Stimulated activated CD4-positive, alpha-beta T cell treated with anti-CD3 and anti-CD28 coated beads, Interleukin-4, amount 100 ng/mL, for 24 hours (primary cell): ENCODE results near the gene BCL2L14.

Experiments used
- DNase-seq: peaks from one replicate; pipeline ENCODE4 v3.0.0-alpha.2; 2020

The BCL2L14 gene, protein sequence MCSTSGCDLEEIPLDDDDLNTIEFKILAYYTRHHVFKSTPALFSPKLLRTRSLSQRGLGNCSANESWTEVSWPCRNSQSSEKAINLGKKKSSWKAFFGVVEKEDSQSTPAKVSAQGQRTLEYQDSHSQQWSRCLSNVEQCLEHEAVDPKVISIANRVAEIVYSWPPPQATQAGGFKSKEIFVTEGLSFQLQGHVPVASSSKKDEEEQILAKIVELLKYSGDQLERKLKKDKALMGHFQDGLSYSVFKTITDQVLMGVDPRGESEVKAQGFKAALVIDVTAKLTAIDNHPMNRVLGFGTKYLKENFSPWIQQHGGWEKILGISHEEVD

GRCh38 chr12:12070674-12071656 is at the start of gene BCL2L14:
BCL2L14 (plus strand) TSS chr12:12070939; CDS start chr12:12079306, 8,367 bp downstream.
- DNase-seq = peak; percentile 11

DNA sequence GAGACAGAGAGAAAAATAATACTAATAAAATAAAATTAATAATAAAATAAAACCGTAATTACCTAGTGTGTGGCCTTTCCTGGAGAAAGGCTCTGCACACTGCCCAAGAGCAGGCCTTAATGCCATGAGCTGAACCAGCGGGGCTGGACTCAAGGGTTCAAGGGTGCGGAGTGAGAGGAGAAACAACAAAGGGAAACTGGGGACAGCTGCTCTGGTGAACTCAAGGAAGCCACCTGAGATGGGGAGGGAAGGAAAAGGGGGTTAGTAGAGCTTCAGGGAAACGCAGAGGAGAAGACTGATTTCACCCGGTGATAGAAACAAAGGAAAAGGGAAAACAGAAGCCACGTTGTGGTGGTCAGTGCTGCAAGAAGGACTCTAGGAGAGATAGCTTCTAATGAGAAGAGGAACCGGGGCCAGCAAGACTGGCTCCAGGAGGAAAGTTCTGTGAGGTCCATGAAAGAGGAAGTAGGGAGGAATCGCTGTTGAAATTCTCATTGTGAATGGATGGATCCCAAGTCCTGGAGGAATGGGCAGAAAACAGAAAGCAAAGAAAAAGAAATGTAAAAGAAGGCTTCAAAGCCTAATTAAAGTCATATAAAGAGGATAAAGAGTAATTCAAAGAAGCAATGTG is 48.3 kb upstream of the BCL2L14 start:
- no peak for DNase-seq

DNA sequence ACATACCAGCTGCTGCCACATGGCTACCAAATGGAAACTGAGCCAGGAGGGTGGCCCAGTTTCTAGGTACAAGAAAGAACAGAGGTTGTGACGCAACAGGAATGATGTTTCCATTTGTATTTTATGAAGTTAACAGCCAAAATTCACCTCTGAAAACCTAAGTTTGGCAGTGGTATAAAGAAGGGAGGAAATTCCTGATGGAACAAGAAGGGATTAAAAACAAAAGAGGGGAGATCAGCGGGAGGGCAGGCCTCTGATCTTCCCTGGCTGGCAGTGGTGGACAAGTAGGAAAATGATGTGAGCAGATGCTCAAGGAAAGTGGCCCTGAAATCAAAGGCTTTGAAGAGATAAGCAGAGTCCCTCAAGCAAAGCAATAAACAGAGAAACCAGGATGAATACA is 47.3 kb upstream of the BCL2L14 start:
- DNase-seq = no peak

DNA sequence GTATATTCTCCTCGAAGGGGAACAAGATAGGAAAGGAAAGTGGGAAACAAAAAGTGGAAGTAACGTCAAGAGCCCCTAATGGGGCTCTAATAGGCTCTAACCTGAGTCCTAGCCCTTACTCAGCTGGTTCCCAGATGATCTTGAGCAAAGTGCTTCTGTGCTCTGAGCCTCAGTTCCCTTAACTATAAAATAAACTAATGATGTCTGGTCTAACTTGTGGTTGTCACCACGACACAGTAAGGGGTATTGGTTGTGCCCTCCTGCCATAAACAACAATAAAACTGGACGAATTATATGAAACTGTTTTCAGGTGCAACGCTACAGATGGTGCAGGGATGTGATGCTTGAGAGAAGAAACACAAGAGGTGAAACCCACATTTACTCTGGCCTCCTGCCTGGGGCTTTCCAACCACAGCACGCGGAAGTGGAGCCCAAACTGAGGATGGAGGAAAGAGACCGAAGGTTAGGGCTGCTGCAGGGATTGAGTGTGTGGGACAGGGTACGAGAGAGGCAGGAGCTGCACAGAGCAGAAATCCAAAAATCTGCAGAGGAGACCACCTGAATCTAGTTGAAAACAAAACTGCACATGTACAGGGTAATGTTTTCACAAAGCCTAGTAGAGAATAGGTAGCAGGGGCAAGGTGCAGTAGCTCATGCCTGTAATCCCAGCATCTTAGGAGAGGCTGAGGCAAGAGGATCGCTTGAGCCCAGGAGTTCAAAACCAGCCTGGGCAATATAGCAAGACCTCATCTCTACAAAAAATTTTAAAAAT is 45.6 kb upstream of the BCL2L14 start:
- DNase-seq = peak; percentile 49

- no peak for DNase-seq
These were observed 44.8 kb upstream of the BCL2L14 start for GRCh38 chr12:12025799-12026386.

DNA sequence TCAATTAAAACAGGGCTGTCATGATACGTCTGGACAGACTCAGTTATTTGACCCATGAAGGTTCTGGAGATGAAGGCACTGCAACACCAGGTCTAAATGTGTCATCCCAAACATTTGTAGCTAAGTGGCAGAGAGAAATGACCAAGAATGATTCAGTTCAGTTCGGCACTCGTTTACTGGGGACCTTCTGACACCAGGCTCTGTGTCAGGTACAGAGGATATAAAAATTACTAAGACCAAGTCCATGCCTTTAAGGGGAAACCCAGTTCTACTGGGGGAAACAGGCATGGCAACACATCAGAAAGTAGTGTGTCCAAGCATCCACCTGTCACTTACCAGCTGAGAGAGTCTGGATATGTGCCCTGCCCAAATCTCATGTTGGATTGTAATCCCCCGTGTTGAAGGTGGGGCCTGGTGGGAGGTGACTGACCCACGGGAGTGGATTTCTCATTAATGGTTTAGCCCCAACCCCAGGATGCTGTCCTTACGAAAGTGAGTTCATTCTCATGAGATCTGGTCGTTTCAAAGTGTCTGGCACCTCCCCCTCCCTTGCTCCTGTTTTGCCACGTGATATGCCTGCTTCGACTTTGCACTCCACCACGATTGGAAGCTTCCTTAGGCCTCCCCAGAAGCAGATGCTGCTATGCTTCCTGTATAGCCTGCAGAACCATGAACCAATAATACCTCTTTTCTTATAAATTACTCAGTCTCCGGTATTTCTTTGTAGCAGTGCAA is 41.9 kb upstream of the BCL2L14 start:
- DNase-seq = no peak

DNA sequence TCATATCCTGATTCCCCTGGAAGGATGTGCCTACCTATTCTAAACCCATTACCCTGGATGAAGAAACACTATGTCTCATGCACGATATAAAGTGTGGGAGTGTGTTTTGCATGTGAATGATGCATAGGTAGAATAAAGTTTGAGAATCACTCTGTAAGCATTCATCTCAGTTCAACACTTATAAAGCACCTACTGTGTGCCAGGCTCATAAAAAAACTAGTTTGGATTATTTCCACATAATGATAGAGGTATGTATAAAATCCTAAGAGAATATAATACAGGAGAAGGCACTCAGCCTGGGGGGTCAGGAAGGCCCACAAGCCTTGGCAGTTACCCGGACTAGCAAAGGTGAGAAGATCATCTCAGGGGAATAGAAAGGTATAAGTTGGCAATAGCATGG is 41.1 kb upstream of the BCL2L14 start:
- no peak for DNase-seq

DNA sequence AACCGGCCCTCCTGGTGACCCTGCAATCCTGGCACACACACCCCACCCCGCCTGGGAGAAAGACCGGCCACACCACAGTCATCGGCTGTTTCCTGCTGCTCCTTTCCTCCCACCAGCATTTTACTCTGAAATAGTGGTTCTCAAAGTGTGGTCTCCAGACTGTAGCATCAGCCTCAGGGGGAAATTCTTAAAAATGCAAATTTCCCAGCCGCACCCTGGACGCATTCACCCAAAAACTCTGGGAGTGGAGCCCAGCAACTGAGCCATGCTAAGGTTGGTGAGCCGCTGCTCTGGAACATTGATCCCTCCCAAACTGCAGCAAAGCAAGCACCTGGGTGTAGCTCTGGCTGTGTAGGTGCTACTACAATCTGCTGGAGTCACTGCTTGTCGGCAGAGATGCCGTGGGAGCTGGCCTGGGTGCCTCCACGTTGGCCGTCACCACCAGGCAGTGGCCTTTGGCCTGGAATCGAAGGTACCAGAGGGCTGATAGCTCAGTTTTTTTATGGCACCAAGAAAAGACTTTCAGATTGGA is 38.4 kb upstream of the BCL2L14 start:
- peak; percentile 14 for DNase-seq

DNA sequence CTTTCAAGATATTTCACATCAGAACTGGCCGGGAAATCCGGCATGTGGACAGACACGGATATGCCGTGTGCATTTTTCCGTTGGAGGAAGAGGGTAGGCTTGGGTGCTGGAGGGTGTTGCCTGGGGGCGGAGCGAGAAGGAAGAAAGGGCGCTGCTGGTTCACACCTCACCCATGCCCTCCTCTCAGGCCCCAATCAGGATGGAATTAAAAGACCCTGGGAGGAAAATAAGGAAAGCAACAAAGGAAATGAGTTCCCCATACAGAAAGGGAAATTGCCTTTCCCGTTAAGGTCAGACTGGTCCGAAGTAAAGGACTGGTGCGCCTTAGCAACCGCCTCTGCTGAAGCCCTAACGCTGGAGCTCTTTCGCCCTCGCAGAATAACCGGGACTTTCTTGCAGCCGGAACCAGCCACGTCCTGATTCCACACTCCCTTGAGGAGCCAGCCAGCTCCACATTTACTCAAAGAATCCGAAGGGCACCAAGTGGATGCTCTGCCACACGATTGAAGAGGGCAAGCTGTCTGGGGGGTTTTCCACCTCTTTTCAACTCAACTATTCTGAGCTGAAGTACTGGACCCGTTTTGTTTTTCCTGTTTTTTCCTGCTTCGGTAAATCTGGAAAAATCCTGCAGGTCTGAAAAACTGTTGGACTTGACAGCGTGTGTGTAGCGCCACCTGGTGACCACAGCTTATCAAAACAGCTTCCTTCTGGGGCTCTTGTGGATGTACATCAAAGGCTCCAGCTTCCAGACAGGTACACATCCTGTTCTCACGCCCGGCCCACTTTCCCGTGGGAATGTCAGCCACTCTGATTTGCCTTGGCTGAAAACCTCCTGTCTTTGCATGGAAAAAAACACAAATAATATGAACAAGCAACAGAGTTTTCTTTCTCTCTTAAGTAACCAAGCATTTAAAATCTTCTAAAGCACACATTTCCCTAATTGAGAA is 37.6 kb upstream of the BCL2L14 start:
- peak; percentile 79 for DNase-seq

DNA sequence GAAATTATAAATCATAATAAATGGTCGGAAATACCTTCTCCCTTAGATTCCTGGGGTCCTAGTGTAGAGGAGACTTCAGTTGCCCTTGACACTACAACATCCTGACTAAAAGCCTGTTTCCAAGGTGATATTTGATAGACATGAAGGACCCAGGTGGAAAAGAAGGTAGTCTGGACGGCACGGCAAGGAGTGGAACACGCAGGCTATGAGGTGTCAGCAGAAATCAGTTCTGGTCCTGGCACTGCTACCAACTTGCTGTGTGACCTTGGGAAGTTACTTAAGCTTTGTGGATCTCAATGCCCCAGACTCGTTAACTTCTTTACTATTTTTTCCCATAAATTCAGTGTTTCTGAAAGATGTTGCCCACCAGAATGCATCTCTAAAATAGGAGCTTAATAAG is 36.9 kb upstream of the BCL2L14 start:
- DNase-seq = no peak

DNA sequence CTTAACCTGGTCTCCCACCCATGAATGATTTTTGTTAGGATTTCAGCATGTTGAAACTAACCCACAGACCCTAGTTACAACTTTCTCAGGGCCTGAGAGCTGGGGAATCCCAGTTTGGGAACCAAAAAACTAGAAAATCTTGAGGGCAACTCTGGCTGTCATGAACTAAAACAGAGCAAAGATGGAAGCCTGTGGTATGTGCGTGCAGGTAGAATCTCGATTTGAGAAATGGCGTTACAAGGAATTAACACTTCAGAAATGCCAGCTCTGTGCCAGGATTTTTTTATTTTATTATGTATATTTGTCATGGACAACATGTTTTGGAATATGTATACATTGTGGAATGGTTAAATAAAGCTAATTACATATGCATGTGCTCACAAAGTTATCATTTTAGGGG is 36.4 kb upstream of the BCL2L14 start:
- DNase-seq = no peak

DNA sequence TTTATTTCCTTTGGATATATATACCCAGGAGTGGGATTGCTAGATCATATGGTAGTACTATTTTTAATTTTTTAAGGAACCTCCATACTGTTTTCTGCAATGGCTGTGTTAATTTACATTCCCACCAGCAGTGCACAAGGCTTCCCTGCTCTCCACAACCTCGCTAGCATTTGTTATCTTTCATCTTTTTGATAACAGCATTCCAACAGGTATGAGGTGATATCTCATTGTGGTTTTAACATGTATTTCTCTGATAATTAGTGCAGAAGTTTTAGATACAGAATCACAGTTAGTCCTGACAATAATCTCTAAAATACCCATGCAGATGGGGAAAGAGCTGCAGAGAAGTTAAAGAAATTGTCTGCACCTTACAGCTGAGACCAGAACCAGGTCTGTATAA is 35.5 kb upstream of the BCL2L14 start:
- no peak for DNase-seq

DNA sequence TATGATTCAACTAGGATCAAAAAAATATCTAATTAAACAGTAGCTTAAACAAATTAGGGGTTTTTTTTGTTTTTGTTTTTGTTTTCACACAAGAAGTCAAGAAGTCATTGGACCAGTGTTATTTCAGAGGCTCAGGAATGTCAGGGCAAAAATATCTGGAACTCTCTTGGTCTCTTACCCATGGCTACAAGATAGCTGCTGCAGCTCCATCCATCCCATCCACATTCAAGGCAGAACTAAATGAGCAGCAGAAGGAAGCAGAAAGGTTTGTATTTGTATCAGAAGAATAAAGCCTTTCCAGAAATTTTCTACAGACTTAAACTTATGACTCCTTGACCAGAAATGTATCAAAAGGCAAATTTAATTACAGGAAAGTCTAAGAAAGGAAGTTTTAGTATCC is 33.8 kb upstream of the BCL2L14 start:
- no peak for DNase-seq

GRCh38 chr12:12039897-12040296 is 30.8 kb upstream of the BCL2L14 start:
- DNase-seq = no peak

DNA sequence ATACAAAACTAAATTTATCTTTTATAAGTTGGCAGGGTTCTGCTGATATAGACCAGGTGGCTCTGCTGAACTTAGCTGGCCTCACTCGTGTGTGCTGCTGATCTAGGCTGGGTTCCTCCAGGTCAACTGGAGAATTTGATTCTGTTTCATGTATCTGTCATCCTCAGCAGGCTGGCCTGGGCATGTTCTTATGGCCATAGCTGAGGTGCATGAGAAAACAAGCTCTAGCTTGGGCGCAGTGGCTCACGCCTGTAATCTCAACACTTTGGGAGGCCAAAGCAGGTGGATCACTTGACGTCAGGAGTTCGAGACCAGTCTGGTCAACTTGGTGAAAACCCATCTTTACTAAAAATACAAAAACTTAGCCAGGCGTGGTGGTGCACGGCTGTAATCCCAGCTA is 24.3 kb upstream of the BCL2L14 start:
- DNase-seq = no peak

GRCh38 chr12:12047682-12048081 is 23.1 kb upstream of the BCL2L14 start:
- DNase-seq = no peak

- DNase-seq = no peak
These were observed 22.5 kb upstream of the BCL2L14 start for GRCh38 chr12:12048266-12048665.

DNA sequence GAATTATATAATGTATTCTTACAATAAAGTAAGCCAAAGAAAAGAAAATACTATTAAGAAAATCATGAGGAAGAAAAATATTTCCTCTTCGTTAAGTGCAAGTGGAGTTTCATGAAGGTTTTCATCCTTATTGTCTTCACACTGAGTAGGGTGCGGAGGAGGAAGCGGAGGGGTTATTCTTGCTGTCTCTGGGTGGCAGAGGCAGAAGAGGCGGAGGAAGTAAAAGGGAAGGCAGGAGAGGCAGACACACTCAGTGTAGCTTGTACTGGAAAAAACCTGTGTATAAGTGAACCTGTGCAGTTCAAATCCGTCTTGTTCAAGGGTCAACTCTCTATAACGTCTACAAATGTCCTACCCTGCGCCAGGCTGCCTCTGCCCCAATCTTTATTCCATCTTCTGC is 22.0 kb upstream of the BCL2L14 start:
- DNase-seq = no peak

DNA sequence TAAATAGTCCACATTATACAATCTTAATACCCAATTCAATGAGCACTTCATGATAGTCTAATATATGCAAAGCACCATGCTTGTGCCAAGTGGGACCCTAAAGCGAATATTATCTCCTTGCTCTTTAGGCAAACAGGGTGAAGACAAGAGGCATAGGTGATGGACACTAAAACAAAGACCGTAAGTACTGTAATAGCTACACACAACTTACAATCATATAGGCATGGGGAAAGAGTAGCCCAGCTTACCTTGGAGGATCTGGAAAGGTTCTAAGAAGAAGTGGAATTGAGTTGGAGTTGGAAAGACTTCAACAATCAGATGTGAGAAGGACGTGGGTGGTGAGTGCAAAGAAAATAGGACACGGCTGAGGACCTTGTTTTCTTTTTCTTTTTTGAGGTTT is 19.1 kb upstream of the BCL2L14 start:
- no peak for DNase-seq

DNA sequence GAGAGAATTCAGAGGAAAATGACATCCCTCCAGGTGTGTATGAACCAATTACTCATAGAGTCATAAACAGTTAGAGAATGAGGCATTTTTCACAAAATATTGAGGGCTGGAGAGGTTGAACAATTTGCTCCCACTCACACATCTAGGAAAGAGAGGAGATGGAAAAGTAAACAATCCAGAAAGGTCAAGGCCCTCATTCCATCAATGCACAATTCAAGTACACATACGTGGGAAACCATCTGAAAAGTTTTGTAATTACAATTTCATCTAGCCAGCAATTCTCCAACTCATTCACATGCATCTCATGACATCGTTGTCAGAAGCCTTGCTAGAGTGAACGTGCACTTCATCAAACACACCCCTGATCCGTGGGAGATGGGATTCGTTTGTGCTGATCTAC is 15.7 kb upstream of the BCL2L14 start:
- no peak for DNase-seq
